OCI-LY1 (cell line): ENCODE data around the gene TMED10.

ENCODE experiments used
- H2AFZ ChIP-seq: fragments of 200-600 bp; sonication (generic), shearing (Covaris generic); 2 replicates; pipeline ENCODE4 v1.6.0; 2014; ENCODE audit warnings: antibody characterized with exemption, mild to moderate bottlenecking, low read length
- H3F3A ChIP-seq: fragments of 200-600 bp; sonication (generic), shearing (Covaris generic); 2 replicates; pipeline ENCODE4 v1.6.0; 2014; ENCODE audit warnings: mild to moderate bottlenecking, antibody characterized with exemption, low read length, moderate library complexity; ENCODE audit not compliant: insufficient read depth
- H3K27ac ChIP-seq: fragments of 200-600 bp; sonication (generic); 2 replicates; pipeline ENCODE4 v1.5.1; 2014; ENCODE audit warnings: low read length, mixed run types, mild to moderate bottlenecking, low read depth; ENCODE audit not compliant: poor library complexity, severe bottlenecking
- H3K27me3 ChIP-seq: fragments of 200-600 bp; sonication (generic); 2 replicates; pipeline ENCODE4 v1.6.0; 2014; ENCODE audit warnings: antibody characterized with exemption, mild to moderate bottlenecking, low read length, moderate library complexity; ENCODE audit not compliant: insufficient read depth
- H3K36me3 ChIP-seq: fragments of 200-600 bp; sonication (generic); 2 replicates; pipeline ENCODE4 v1.6.1; 2014; ENCODE audit warnings: mild to moderate bottlenecking, antibody characterized with exemption, low read length, moderate library complexity, mixed read lengths; ENCODE audit not compliant: insufficient read depth
- H3K4me1 ChIP-seq: fragments of 200-600 bp; sonication (generic); 2 replicates; pipeline ENCODE4 v1.5.1; 2014; ENCODE audit warnings: mild to moderate bottlenecking, low read length, moderate library complexity; ENCODE audit not compliant: insufficient read depth, severe bottlenecking
- H3K4me2 ChIP-seq: fragments of 200-600 bp; sonication (generic), shearing (Covaris generic); 2 replicates; pipeline ENCODE4 v1.6.1; 2014; ENCODE audit warnings: low read length
- H3K4me3 ChIP-seq: fragments of 200-600 bp; sonication (generic); 2 replicates; pipeline ENCODE4 v1.5.1; 2014; ENCODE audit warnings: low read length, low read depth, mild to moderate bottlenecking, mixed read lengths; ENCODE audit not compliant: poor library complexity, severe bottlenecking
- H3K79me2 ChIP-seq: fragments of 200-600 bp; shearing (Covaris generic); 2 replicates; pipeline ENCODE4 v1.6.1; 2016; ENCODE audit warnings: mixed run types, low read length, mixed read lengths; ENCODE audit not compliant: insufficient read depth
- H3K9ac ChIP-seq: fragments of 200-600 bp; sonication (generic), shearing (Covaris generic); 2 replicates; pipeline ENCODE4 v1.6.1; 2014; ENCODE audit warnings: mild to moderate bottlenecking, low read length, mixed read lengths
- H3K9me2 ChIP-seq: fragments of 200-600 bp; sonication (generic), shearing (Covaris generic); 2 replicates; pipeline ENCODE4 v1.6.1; 2014; ENCODE audit warnings: low read depth, mild to moderate bottlenecking, low read length, mixed read lengths
- H3K9me3 ChIP-seq: fragments of 200-600 bp; shearing (Covaris generic); 2 replicates; pipeline ENCODE4 v1.6.1; 2014; ENCODE audit warnings: low read length, mixed read lengths
- H4K20me1 ChIP-seq: fragments of 200-600 bp; sonication (generic), shearing (Covaris generic); 2 replicates; pipeline ENCODE4 v1.6.0; 2016; ENCODE audit warnings: mild to moderate bottlenecking, low read length; ENCODE audit not compliant: insufficient read depth
- EZH2 ChIP-seq: fragments of 200-600 bp; sonication (generic), shearing (Covaris generic); IDR thresholded peaks from 2 replicates; pipeline ENCODE4 v1.8.0; 2017; ENCODE audit warnings: borderline replicate concordance, mixed run types, mild to moderate bottlenecking, antibody characterized with exemption, low read length, moderate library complexity, mixed read lengths
- TF ChIP-seq, protein P1 (sequence below): fragments of 200-600 bp; sonication (generic), shearing (Covaris generic); IDR thresholded peaks from 2 replicates; pipeline ENCODE4 v1.5.1; 2017; ENCODE audit warnings: mild to moderate bottlenecking, antibody characterized with exemption, low read length, moderate library complexity, mixed read lengths

TMED10 gene

GRCh38 chr14:75188086-75188485 is 11.7 kb upstream of the TMED10 start:
- no peaks in the 10 kb centered on the region for H3K9me2 ChIP-seq
- H3K4me2 ChIP-seq = no peak overlapping the region; the same call in 1 of the 2 replicates
- H3K27me3 ChIP-seq = peaks cover 7% of the 10 kb centered on the region; the same call in 1 of the 2 replicates
- H3K9me3 ChIP-seq = no peaks in the 10 kb centered on the region
- H3K4me3 ChIP-seq = no peak overlapping the region
- TF ChIP-seq, protein P1, sequence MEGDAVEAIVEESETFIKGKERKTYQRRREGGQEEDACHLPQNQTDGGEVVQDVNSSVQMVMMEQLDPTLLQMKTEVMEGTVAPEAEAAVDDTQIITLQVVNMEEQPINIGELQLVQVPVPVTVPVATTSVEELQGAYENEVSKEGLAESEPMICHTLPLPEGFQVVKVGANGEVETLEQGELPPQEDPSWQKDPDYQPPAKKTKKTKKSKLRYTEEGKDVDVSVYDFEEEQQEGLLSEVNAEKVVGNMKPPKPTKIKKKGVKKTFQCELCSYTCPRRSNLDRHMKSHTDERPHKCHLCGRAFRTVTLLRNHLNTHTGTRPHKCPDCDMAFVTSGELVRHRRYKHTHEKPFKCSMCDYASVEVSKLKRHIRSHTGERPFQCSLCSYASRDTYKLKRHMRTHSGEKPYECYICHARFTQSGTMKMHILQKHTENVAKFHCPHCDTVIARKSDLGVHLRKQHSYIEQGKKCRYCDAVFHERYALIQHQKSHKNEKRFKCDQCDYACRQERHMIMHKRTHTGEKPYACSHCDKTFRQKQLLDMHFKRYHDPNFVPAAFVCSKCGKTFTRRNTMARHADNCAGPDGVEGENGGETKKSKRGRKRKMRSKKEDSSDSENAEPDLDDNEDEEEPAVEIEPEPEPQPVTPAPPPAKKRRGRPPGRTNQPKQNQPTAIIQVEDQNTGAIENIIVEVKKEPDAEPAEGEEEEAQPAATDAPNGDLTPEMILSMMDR = no peak
- TF ChIP-seq EZH2 = no peak
- H3F3A ChIP-seq = no peaks in the 10 kb centered on the region
- H3K4me1 ChIP-seq = peaks cover 12% of the 10 kb centered on the region
- H3K79me2 ChIP-seq = no peaks in the 10 kb centered on the region
- no peak overlapping the region for H3K27ac ChIP-seq
- no peaks in the 10 kb centered on the region for H4K20me1 ChIP-seq
- H3K9ac ChIP-seq = no peak overlapping the region
- H3K36me3 ChIP-seq = no peaks in the 10 kb centered on the region
- H2AFZ ChIP-seq = no peak overlapping the region

DNA sequence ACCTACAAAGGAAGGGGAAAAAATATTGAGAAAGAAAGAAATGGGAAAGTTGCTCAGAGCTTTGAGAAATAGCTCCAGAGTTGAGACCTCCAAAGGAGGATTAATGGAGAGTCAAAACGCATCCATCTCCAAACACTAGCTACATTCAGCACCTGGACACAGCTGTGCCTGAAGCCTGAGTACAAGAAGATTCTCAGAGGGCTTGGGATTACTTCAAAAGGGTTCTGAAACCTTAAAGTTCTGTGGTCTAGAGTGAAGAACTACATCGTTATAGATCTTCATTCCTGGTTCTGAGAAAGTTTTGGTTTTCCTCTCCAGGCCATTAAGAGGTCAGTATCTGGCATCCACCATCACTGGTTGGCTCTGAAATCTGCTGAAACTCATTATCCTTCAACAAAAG is 10.5 kb upstream of the TMED10 start:
- H4K20me1 ChIP-seq = no peaks in the 10 kb centered on the region
- peaks cover 7% of the 10 kb centered on the region; the same call in 1 of the 2 replicates for H3K27me3 ChIP-seq
- no peak overlapping the region for H3K4me3 ChIP-seq
- H3K79me2 ChIP-seq = no peaks in the 10 kb centered on the region
- no peak for TF ChIP-seq EZH2
- TF ChIP-seq, protein P1 = no peak
- H3F3A ChIP-seq = no peaks in the 10 kb centered on the region
- H3K9me3 ChIP-seq = no peaks in the 10 kb centered on the region
- no peak overlapping the region for H3K9ac ChIP-seq
- H3K4me2 ChIP-seq = no peak overlapping the region
- H3K27ac ChIP-seq = no peak overlapping the region
- no peak overlapping the region for H2AFZ ChIP-seq
- peaks cover 12% of the 10 kb centered on the region for H3K4me1 ChIP-seq
- H3K36me3 ChIP-seq = no peaks in the 10 kb centered on the region
- no peaks in the 10 kb centered on the region for H3K9me2 ChIP-seq

DNA sequence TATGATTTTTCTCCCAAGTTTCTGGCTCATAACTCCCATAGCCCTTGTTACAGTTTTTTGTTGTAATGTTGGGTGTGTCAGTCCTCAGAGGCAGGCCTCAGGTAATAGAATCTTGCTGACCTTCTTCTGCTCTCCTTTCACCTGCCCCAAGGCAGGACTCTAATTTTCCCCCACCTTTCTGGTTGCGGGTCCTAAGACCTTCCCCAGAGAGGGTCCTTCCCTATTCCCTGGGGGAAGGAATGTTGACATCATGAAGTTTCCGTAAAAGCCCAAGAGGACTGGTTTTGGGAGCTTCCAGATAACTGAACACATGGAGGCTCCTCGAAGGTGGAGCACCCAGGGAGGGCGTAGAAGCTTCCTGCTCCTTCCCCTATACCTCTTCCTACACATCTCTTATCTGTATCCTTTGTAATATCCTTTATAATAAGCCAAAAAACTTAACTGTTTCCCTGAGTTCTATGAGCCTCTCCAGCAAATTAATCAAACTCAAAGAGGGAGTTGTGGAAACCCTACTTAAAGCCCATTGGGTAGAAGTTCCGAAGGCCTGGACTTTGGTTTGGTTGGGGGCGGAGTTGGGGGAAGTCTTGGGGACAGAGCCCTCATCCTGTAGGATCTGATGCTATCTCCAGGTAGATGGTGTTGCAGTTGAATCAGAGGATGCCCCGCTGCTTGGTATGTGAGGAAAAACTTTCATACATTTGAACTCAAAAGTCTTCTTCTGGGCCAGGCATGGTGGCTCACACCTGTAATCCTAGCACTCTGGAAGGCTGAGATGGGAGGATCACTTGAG is 9.0 kb upstream of the TMED10 start:
- H4K20me1 ChIP-seq = no peaks in the 10 kb centered on the region
- peaks cover 12% of the 10 kb centered on the region for H3K4me1 ChIP-seq
- no peak overlapping the region for H3K4me2 ChIP-seq
- no peak overlapping the region for H3K9ac ChIP-seq
- H3K27me3 ChIP-seq = peaks cover 7% of the 10 kb centered on the region; the same call in 1 of the 2 replicates
- no peak overlapping the region for H2AFZ ChIP-seq
- no peaks in the 10 kb centered on the region for H3F3A ChIP-seq
- TF ChIP-seq EZH2 = no peak
- TF ChIP-seq, protein P1 = no peak
- H3K36me3 ChIP-seq = no peaks in the 10 kb centered on the region
- no peak overlapping the region for H3K27ac ChIP-seq
- no peaks in the 10 kb centered on the region for H3K79me2 ChIP-seq
- H3K9me3 ChIP-seq = no peaks in the 10 kb centered on the region
- H3K9me2 ChIP-seq = no peaks in the 10 kb centered on the region
- no peak overlapping the region for H3K4me3 ChIP-seq
